Duodenal mucosa (tissue), 2 donors: ENCODE measurements around the gene RNASE2.
"Not testable (repeated sequence)": the region's sequence is repeated elsewhere in the genome, so short reads cannot be mapped to it uniquely, and the experiment has no call there.

Experiments used
- H3K27ac ChIP-seq: one replicate; pipeline ENCODE4 v1.7.0; 2013; ENCODE audit warnings: low read depth, low read length
- H3K27me3 ChIP-seq, 2 donors: one replicate each; pipeline ENCODE4 v1.7.0; 2013; ENCODE audit warnings: low read length in 2 of 2, control low read depth in 1 of 2; ENCODE audit not compliant: insufficient read depth in 2 of 2, control insufficient read depth in 1 of 2
- H3K36me3 ChIP-seq, 2 donors: one replicate each; pipeline ENCODE4 v1.7.0; 2013; ENCODE audit warnings: low read length in 2 of 2, control low read depth in 1 of 2; ENCODE audit not compliant: insufficient read depth in 2 of 2, control insufficient read depth in 1 of 2
- H3K4me1 ChIP-seq, 2 donors: one replicate each; pipeline ENCODE4 v1.7.0; 2013; ENCODE audit warnings: low read length in 2 of 2, control low read depth in 1 of 2; ENCODE audit not compliant: insufficient read depth in 2 of 2, control insufficient read depth in 1 of 2
- H3K4me3 ChIP-seq, 2 donors: one replicate each; pipeline ENCODE4 v1.7.0; 2013; ENCODE audit warnings: low read length in 2 of 2, low read depth in 1 of 2
- H3K9ac ChIP-seq, 2 donors: one replicate each; pipeline ENCODE4 v1.7.0; 2013; ENCODE audit warnings: low read length in 2 of 2, low read depth in 1 of 2
- H3K9me3 ChIP-seq, 2 donors: one replicate each; pipeline ENCODE4 v1.7.0; 2013; ENCODE audit warnings: low read length in 2 of 2, control low read depth in 1 of 2; ENCODE audit not compliant: control insufficient read depth in 1 of 2

RNASE2 gene

GRCh38 chr14:20954736-20955537 lies at the start of gene RNASE2:
RNASE2 (plus strand) TSS chr14:20955487; CDS start chr14:20955772, 285 bp downstream.
- not testable (repeated sequence) for H3K27ac ChIP-seq, H3K4me1 ChIP-seq, H3K27me3 ChIP-seq, H3K9me3 ChIP-seq, H3K36me3 ChIP-seq, H3K4me3 ChIP-seq, H3K9ac ChIP-seq

- Histone ChIP-seq H3K4me3 (no peak overlapping the region), H3K27ac (no peak overlapping the region), H3K4me1 (no peaks in the 10 kb centered on the region), H3K9ac (no peak overlapping the region), H3K36me3 (no peaks in the 10 kb centered on the region), H3K27me3 (no peaks in the 10 kb centered on the region), H3K9me3 (no peaks in the 10 kb centered on the region)
These were observed 49.6 kb upstream of the RNASE2 start for GRCh38 chr14:20905676-20906075.

GRCh38 chr14:20907214-20907613 lies 48.1 kb upstream of the RNASE2 start:
- H3K36me3 ChIP-seq = no peaks in the 10 kb centered on the region
- no peak overlapping the region for H3K4me3 ChIP-seq
- H3K4me1 ChIP-seq = no peaks in the 10 kb centered on the region
- no peak overlapping the region for H3K9ac ChIP-seq
- no peaks in the 10 kb centered on the region for H3K9me3 ChIP-seq
- H3K27ac ChIP-seq = no peak overlapping the region
- no peaks in the 10 kb centered on the region for H3K27me3 ChIP-seq

GRCh38 chr14:20910822-20911221 lies 44.5 kb upstream of the RNASE2 start:
- not testable (repeated sequence) for H3K4me3 ChIP-seq, H3K4me1 ChIP-seq, H3K27me3 ChIP-seq, H3K36me3 ChIP-seq, H3K27ac ChIP-seq, H3K9me3 ChIP-seq, H3K9ac ChIP-seq

DNA sequence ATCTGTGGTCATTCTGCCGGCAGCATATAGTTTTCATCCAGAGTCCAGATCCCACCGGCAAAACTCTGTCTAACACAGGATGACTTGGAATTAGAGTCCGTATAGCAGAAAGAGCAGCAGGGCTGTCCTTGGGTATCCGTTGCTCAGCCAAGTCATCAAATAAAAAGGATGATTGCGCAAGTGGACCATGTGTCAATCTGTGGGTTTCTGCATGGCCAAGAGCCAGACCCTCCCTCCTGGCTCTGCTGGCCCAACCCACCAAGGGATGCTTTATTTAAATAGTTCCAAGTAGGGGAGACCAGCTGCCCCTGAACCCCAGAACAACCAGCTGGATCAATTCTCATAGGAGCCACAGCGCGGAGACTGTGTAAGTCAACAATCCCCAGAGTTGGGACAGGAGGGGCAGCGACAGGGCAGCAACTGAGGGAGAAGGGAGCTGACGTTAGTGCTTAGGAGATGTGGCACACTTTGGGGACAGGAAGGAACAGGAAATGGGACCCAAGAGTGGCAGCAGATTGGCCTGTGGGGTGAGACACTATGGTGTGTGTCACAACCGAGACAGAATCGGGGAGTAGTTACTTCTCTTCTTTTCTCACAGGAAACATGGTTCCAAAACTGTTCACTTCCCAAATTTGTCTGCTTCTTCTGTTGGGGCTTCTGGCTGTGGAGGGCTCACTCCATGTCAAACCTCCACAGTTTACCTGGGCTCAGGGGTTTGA lies 36.1 kb upstream of the RNASE2 start:
- H3K4me1 ChIP-seq, H3K36me3 ChIP-seq, H3K4me3 ChIP-seq, H3K27me3 ChIP-seq, H3K27ac ChIP-seq, H3K9me3 ChIP-seq, H3K9ac ChIP-seq: not testable (repeated sequence)

- H3K36me3 ChIP-seq, H3K27me3 ChIP-seq, H3K9ac ChIP-seq, H3K9me3 ChIP-seq, H3K4me3 ChIP-seq, H3K27ac ChIP-seq, H3K4me1 ChIP-seq: not testable (repeated sequence)
These were observed 31.5 kb upstream of the RNASE2 start for GRCh38 chr14:20923766-20924297.

GRCh38 chr14:20934148-20934762 lies 21.0 kb upstream of the RNASE2 start:
- Histone ChIP-seq H3K27me3 (peaks cover 0 to 4% of the 10 kb centered on the region in 2 donors), H3K9me3 (no peaks in the 10 kb centered on the region), H3K4me1 (no peaks in the 10 kb centered on the region), H3K9ac (no peak overlapping the region), H3K36me3 (no peaks in the 10 kb centered on the region), H3K27ac (no peak overlapping the region), H3K4me3 (no peak overlapping the region)

- Histone ChIP-seq H3K27ac (no peak overlapping the region), H3K4me3 (no peak overlapping the region), H3K36me3 (no peaks in the 10 kb centered on the region), H3K4me1 (no peaks in the 10 kb centered on the region), H3K9me3 (no peaks in the 10 kb centered on the region), H3K27me3 (no peaks in the 10 kb centered on the region), H3K9ac (no peak overlapping the region)
These were observed 19.8 kb upstream of the RNASE2 start for GRCh38 chr14:20935303-20935984.

DNA sequence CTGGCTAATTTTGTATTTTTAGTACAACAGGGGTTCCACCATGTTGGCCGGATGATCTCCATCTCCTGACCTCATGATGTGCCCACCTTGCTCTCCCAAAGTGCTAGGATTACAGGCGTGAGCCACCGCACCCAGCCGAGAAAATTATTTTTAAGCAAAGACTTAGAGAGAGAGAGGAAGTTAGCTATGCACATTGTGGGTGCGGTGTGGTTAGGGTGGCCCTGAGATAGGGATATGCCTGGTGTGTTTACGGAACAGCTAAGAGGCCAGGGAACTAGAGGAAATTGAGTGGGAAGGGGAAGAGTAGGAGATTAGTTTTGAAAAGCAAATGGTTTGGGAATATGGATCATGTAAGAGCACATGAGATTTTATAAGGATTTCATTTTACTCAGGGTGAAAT lies 10.1 kb upstream of the RNASE2 start:
- not testable (repeated sequence) for H3K27me3 ChIP-seq, H3K36me3 ChIP-seq, H3K4me1 ChIP-seq, H3K27ac ChIP-seq, H3K4me3 ChIP-seq, H3K9ac ChIP-seq, H3K9me3 ChIP-seq

DNA sequence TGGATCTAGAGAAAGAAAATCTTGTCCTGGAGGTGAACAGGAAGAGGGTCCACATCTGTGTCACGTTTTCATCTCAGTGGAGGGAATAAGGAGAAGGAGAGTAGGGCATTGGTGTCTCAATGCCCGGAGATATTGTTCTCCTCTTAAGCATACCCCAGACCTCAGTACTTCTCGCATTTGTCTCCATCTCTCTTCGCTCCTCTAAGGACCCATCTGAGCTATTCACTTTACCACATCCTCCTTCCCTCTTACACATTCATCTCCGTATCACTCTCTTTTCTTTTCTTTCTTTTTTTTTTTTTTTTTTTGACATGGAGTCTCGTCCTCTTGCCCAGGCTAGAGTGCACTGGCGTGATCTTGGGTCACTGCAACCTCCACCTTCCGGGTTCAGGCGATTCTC lies 8.6 kb upstream of the RNASE2 start:
- H3K27me3 ChIP-seq, H3K9me3 ChIP-seq, H3K36me3 ChIP-seq, H3K27ac ChIP-seq, H3K4me3 ChIP-seq, H3K4me1 ChIP-seq, H3K9ac ChIP-seq: not testable (repeated sequence)
